Activated naive CD8-positive, alpha-beta T cell treated with anti-CD3 and anti-CD28 coated beads for 36 hours (primary cell): ENCODE results near the gene PBOV1. TPM values are rescaled to one million over a fixed set of nuclear protein-coding genes. Genes with fewer than 3 reads are reported as not detected.

Experiments used
- total RNA-seq, 2 experiments: library from RNA; stranded (reverse); gene quantifications; one replicate each; pipeline ENCODE4 v1.2.3, GENCODE V29; 2021

The PBOV1 gene
- total RNA-seq, 2 experiments from 2014 or later: not detected

Other genes starting within 250 kb of the PBOV1 start
- gene PERP, start 111.1 kb downstream of the PBOV1 start, total RNA-seq: 1 to 10 TPM; 2.0 to 2.1 TPM
- 1 to 10 TPM; 1.6 to 1.7 TPM for gene ARFGEF3, start 56.6 kb downstream of the PBOV1 start, total RNA-seq
- gene SMIM28, start 159.4 kb upstream of the PBOV1 start, total RNA-seq: not detected
- gene HEBP2, start 185.7 kb upstream of the PBOV1 start, total RNA-seq: 10 to 100 TPM; 27.4 to 28.0 TPM